Tongue (tissue), 2 donors: ENCODE measurements around the gene PTPRO. TPM values are rescaled to one million over a fixed set of nuclear protein-coding genes. Genes with fewer than 3 reads are reported as not detected.
"Not testable (repeated sequence)": the region's sequence is repeated elsewhere in the genome, so short reads cannot be mapped to it uniquely, and the experiment has no call there.

ENCODE experiments used
- DNase-seq: peaks from one replicate; pipeline ENCODE4 v3.0.0-alpha.2; 2015
- total RNA-seq: library from RNA; depleted of rRNA; stranded (reverse); fragments of >200 nt; gene quantifications from one replicate; pipeline ENCODE4 v1.2.3, GENCODE V29; 2014

The PTPRO gene
- total RNA-seq, 1 donor from 2014 or later: 1.2 TPM

DNA sequence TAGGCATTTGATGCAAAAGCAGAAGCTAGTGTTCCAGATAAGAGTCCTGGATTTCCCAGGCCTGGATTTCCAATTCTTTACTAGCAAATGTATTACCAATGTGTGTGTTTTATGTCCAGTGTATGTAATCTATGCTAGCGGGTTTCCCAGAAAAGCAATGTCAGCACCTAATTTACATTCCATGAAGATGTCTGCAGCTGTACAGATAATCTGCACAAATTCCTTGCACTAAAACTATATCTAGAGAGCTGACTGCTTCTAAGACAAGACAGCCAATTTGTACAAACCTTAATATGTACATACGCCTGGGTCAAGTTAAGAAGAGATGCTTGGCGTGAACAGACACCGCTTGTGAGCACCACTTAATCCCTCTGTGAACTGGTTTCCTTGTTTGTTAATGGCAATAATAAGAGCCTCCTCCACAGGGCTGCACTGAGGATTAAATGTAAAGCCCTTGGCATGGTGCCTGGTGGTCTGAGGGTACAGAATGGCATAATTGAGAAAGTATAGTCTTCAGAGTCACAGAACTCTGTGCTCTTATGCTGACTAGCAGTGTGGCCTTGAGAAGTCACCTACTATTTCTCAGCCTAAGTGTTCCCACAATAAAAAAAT lies 281.3 kb downstream of the PTPRO start:
- peak; percentile 73 for DNase-seq

DNA sequence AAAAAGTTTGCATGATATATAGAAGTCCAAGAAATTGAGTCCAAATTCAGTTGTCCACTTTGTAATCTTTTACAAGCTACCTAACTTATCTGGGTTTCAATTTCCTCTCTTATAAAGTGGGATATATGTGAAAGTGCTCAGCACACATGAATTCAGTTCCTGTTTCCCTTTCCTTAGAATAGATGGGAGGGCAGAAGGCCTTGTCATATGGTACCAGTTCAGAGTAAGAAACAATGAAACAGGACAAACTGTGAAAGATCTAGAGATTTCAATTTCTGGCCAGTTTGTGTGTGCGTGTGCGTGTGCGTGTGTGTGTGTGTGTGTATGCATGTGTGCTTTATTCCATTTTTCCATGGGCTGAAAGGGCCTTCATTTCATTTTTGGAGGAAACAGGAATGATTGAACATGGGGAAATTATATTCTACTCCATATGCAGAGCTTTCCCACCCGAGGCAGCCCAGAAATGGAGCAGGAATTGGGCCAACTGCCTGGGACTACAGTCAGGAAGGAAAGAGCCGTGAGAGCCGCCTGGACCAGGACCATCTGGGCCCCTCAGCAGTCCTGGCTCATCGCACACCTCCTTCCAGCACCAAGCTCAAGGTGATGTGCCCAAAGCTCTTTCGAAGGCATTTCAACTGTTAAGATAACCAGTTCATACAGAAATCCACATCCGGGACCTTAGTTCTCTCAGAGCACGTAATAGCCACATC lies 283.7 kb downstream of the PTPRO start:
- no peak for DNase-seq

DNA sequence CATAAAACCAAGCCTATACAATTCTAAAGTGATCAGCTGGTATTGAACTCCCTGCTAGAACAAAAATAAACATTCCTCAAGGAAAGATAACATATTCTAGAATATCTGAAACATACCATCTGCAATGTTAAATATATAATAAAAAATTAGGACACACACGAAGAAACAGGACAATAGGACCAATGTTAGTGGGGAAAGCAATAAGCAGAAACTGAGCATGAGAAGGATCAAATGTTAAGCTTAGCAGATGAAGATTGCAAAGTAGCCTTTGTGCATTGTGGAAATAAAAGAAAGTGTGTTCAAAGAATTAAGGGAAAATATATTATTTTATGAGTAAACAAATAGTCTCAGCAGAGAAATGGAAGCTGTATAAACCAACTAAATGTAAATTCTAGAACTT lies 286.1 kb downstream of the PTPRO start:
- DNase-seq: no peak

DNA sequence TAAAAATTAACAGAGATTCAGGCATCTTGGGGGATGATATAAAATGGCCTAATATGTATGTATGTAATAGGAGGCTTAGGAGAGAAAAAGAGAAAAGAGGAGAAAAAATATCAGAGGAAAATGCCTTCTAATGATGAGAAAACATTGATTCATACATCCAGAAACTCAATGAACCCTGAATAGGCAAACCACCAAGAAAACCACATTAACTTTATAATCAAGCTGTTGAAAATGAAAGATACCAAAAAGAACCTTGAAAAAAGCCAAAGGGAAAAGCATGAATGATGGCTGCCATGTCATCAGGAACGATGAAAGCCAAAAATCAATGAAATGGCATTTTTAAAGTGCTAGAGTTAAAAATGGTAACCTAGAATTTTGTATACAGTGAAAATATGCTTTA lies 286.6 kb downstream of the PTPRO start:
- no peak for DNase-seq

DNA sequence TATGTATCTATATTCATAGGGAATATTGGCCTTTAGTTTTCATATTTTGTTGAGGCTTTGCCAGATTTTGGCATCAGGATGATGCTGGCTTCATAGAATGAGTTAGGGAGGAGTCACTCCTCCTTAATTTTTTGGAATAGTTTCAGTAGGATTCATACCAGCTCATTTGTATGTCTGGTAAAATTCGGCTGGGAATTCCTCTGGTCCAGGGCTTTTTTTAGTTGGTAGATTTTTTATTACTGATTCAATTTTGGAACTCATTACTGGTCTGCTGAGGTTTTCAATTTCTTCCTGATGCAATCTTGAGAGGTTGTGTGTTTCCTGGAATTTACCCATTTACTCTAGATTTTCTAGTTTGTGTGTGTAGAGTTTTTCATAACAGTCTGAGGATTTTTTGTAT lies 291.7 kb downstream of the PTPRO start:
- DNase-seq: no peak

DNA sequence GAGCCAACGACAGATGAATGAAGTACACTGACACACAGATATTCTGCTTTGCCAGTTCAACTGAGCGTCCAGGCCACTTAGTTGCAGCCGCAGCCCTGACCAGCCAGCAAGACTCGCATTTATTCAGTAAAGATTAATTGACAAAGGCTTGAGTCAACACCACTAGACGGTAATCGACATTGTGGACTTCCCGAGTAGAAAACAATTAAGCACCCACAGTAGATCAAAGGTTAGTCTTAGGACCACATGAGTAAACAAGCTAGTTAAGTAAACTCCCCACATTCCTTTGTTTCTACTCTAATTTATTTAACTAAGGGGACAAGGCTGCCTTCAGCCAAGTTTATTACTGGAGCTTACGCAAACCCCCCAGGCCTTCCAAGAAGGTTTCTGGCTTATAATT lies 294.2 kb downstream of the PTPRO start:
- not testable (repeated sequence) for DNase-seq

DNA sequence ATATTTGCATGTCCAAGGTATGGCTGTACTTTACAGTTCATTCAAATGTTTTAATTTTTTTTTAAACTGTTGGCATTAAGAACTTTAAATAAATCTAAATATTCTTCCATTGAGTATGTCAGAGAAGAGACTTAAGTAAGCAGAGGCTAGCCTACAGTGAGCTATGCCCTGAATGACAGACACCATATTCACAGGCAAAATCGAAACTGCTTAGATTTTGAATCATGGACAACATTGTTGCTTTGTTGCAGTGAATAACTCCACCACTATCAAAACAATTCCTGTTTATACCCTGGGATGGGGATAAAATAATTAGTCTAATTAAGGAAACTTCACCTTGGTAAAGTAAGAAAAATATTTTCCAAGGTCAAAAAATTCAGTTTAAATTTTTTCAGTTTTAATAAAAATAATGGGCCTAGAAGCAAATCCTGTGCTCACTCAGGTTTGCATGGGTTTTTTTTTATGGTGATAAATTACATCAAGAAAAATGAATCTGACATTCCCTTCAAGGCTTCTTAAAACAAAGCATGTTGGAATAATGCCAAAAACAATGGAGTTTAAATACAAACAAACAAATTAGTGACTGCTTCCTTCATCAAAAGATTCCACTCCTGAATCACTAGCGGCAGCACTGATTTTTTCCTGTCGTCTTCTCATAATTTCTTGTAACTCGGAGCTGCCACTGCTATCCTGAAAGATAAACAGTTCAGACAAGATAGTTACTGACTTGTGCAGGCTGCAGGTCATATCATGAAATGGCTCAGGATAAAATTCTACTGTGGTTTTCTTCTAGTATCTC lies 298.6 kb downstream of the PTPRO start:
- no peak for DNase-seq

DNA sequence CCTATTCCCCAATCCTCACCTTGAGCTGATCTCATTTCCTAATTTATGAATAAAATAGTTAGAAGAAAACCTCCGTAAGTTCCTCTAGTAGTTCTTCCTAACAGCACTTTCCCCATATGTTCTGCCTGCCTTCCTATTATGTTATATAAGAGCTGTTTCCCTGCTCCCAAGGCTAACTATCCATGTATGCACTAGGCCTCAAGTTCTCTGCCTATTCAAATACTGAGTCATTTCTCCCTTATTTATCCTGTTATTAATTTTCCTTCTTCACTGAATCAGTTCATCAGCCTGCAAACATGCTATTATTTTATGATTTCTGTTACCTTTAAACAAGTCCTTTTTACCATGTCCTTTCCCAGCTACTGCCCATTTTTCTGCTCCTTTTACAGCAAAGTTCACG lies 302.8 kb downstream of the PTPRO start:
- DNase-seq: no peak

DNA sequence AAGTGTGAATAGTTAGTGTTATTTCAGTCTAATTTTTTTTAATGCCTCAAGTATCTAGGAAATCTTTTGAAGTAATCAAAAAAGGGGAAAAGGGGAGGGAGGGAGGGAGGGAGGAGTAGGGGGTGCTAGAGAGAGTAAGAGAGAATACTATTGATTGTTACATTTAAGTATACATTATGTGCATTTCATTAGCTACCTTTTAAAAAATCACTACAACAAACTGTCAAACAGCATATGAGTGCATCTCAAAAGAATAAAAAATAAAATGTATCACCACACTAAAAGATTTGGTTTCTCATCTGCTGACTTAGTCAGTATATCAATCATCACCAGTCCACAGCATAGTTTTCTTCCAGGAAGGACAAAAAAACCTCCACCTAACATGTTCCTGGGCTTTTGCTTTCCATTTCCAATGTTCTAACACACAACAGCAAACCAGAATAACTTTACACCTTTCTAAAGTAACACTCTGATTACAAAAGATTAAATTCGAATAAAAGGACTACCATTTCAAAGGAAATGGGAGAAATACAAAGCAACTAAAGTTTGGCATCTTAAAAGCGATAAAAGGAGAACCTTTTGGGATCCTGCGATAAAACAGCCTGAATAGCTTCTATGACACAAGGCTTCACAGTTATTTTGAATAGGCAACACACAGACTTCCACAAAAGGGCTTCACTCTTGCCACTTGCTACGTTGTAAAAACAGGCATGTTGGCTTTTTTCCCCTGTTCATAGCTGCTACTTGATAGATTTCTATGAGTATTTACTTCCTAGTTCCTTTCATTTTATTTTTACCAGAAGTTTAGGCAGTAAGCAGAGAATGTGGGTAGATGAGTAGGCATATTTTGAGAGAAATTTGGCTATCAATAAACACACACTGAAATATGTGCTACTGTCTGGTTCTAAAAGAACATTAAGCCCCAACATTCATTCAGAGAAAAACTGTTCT lies 306.0 kb downstream of the PTPRO start:
- no peak for DNase-seq

DNA sequence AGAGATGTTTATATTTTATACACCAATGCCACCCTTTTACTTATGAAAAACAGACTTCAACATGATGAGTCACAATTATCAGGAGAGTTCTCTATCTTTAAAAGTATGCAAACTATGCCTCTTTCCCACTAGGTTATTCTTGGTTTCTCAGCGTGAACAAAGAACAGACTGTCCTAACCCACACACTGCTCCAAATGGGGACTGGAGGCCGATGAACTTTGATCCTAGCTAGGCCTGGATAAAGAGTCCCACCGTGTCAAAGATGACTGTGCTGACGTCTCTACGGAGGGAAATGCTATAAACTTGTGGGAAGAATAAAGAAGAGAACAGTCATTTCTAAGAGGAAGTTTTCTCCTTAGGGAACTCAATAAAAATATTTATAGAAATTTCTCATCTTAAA lies 306.8 kb downstream of the PTPRO start:
- DNase-seq: peak; percentile 47

DNA sequence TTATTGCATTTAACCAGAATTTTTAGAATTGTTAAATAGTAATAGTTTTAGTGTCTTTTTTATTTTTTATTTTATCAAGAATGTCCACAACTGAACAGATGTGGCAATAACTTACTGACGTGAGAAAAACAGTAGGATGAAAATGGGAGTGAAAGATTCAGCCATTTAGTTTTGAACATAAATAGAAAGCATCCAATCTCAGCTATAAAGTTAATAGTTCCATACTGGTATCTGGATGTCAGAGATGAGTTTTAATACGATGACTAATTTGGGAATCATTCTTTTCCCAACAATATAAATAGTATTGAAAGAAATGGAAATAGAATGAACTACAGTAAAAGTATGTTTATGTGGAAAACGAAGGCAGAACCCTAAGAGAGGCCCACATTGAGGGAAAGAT lies 307.5 kb downstream of the PTPRO start:
- no peak for DNase-seq

DNA sequence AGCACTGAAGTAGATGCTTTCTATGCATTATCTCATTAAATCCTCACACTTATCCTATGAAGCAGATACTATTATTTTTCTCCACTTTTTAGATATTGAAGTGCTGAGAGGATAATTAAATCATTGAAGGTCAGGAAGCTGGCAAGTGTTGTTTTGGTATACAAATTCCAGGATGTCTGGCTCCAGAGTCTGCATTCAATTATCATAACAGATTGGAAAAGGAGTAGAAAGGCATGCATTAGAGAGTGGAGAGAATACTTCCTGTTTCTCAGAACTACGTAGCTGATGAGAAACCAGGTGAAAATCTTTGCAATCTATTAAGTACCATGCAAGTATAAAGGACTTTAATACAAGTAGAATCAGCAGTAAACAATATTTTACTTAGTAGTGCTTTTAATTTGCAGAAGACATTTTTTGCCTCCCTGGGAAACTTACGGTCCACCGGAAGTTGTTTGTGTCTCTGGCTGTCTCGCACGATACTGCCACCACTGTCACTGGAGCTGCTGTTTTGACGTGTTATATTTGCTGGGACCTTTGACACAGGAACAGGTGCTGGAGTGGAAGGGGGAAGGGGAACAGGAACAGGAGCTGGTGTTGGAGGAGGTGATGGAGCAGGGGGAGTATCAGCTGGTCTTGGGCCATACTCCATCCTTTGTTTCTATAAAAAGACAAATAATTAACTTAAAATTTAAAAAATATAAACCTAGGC lies 308.9 kb downstream of the PTPRO start:
- DNase-seq: no peak

DNA sequence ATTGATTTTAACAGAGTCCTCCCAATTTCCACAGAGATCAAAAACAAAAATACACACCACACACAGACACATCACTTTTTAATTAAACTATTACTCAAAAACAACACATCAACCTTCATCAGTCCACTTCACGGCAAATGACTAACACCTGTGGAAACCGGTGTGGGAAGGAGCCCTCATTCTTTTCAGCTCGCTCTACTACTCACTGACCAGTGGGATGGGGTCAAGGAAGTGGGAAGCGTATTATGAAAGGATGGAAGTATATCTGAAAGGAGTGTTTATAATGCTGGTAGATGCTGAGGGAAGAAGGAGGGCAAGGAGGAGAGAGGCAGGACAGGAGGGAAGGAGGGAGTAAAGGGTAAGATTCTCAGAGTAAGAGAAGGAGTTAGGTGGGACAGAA lies 310.4 kb downstream of the PTPRO start:
- DNase-seq: no peak

DNA sequence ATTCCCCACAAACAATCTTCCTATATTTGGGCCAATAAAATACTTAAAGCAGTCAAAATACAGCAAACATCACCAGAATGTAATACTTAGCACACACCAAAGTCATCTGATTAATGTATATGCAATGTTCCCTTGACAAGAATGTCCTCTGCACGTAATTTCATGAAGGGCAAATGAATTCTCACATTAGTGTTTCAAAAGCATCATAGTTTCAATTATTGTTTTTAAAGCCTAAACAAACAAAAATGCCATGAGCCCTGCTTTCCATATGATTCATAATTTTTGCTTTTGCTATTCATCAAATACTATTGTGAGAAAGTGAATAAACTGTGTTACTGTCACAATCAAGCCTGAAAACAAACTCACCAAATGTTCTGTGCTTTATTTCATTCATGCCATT lies 310.9 kb downstream of the PTPRO start:
- no peak for DNase-seq

DNA sequence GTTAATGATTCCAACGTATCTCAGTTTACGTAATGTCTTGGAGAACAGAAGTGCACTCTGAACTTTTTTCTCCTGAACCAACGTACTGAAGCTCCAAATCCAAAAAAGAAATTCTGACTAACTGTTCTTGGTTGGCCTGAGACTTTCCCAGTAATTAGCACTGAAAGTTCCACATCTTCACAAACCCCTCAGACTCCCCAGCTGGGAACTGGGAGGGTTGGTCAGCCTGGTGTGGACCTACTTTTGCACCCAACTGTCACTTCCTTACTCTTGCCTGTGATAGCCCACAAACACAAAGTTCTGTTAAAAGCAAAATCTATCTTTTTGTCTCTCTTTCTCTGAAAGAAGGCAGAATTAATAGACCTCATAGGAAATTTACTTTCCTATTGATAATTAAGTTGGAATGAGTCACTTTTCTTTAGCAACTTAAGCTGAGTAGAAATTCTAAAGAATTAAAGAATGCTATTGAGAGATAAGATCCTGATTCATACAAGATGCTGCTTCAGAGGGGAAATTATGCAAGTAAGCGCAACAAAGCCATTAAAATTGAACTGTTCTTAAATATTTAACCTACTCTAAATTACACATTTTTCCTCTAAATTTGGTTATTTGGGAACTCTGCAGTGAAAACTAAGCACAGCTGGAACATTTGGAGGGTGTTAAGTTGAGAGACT lies 311.8 kb downstream of the PTPRO start:
- no peak for DNase-seq

DNA sequence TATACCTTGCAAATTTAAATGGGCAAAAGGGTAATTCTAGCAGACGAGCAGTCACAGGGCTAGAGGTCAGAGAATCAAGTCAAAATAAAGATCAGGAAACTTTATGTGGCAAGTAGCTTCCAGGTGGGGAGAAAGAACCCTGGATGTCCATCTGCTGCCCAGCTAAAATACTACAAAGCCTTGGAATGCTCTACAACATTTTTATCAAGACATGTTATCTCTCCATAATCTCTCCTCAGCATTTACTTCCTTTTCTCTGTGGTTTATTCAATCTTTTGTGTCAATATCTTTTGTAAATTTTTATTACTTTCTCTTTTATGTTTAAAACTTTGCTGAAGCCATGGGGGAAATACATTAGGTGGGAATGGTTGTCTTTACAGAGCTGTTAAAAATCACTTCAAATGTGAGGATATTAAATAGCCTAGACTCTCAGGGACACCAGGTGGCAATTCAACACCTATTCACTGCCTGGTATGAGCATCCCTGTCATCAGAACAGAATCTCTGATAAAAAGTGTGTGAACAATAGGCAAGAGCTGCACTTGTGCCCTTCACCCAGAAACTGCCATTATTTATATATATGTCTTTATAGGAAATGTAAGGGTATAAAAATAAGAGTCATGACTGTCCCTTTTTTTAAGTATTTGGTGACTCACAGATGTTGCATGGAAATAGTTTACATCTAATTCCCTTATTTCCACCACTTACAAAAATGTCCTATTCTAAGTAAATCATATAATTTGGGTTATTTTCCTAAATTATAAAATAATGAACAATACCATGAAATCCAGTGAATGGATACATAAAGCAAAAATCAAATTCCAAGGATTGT lies 314.0 kb downstream of the PTPRO start:
- no peak for DNase-seq

DNA sequence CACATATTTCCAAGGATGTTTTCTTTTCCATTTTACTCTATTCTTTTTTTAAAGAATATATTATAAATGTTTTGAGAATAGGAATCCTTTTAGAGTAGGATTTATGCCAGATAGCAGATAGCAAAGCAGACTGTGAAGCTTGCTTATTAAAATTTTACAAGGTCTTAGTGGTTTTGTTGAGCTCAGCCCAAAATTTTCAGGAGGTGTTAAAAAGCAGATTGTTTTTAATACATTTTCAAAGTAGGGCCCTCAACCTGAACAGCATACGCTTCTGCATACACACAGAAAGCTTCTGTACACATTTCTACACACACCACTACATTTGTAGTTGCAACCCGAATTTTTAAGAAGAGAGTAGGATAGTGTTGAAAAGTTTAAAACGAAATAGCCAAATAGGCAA lies 315.9 kb downstream of the PTPRO start:
- DNase-seq: no peak

DNA sequence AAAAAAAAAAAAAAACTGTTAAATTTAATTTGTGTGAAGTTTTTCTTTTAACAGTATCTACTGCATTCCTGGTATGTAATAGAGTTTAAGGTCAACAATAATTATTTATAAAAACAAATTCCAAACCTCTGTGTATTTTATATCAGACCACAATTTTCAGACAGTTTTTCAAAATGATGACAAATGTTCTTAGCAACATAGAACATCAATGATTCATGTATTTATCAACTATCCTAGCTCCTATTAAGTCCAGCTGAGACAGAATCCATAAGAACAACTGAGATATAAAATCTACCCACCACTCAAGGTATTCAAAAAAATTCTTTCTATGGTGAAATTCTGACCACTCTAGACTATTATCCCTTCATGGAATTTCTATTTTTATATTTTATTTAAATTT lies 322.4 kb downstream of the PTPRO start:
- no peak for DNase-seq

DNA sequence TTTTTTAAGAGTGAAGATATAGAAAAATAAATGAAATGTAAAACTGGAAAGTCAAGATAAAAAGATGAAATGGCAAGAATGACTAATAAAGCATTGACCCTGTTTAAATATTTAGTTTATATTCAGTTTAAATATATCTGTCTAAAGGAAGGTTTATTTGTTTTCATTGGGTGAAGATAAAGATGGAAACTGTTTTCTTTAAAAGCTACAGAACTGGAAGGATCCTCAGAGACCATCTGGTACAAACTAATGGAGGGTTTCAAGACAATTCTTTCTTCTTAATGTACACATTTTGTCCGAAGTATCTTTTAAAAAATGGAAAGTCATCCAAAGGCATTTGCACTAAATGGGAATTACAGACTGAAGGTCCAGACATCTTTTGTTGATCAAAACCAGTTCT lies 324.3 kb downstream of the PTPRO start:
- no peak for DNase-seq
